Fibroblast of mammary gland (primary cell): ENCODE measurements around the gene AKR1E2.
A peak's percentile ranks its signal among the peaks of the same experiment; 100 is the strongest.

Experiments used
- DNase-seq: peaks from one replicate; pipeline ENCODE4 v3.0.0-alpha.2; 2010; ENCODE audit warnings: low read depth
- H3K4me3 ChIP-seq: 2 replicates; pipeline ENCODE4 v1.5.1; 2011; ENCODE audit warnings: low read depth, mild to moderate bottlenecking, low read length, moderate library complexity; ENCODE audit not compliant: control insufficient read depth
- CTCF ChIP-seq: conservative IDR thresholded peaks from 2 replicates; pipeline ENCODE4 v1.5.1; 2011; ENCODE audit warnings: low read depth, low read length, inconsistent platforms; ENCODE audit not compliant: control insufficient read depth, insufficient read depth

Gene AKR1E2

GRCh38 chr10:4846775-4847174 lies 20.8 kb downstream of the AKR1E2 start:
- TF ChIP-seq CTCF: no peak
- H3K4me3 ChIP-seq: no peak overlapping the region
- no peak for DNase-seq

GRCh38 chr10:4847561-4848355 lies 21.8 kb downstream of the AKR1E2 start:
- H3K4me3 ChIP-seq: no peak overlapping the region
- peak; percentile 75 for DNase-seq
- no peak for TF ChIP-seq CTCF

- no peak for TF ChIP-seq CTCF
- DNase-seq: no peak
- H3K4me3 ChIP-seq: no peak overlapping the region
Observed at GRCh38 chr10:4848356-4849041, 22.5 kb downstream of the AKR1E2 start.

GRCh38 chr10:4849042-4849402 lies 23.0 kb downstream of the AKR1E2 start:
- no peak for TF ChIP-seq CTCF
- H3K4me3 ChIP-seq: no peak overlapping the region
- DNase-seq: no peak

GRCh38 chr10:4849555-4850242 lies 23.7 kb downstream of the AKR1E2 start:
- H3K4me3 ChIP-seq: peak overlapping the region; percentile 4
- peak; percentile 97 for DNase-seq
- TF ChIP-seq CTCF: peak; percentile 100

- no peak overlapping the region for H3K4me3 ChIP-seq
Observed at GRCh38 chr10:4850397-4850796, 24.4 kb downstream of the AKR1E2 start.

More at GRCh38 chr10:4850397-4850796, 24.4 kb downstream of the AKR1E2 start:
- TF ChIP-seq CTCF: no peak
- DNase-seq: no peak
